Testis (tissue), 2 donors: ENCODE results near the gene UGT1A8.

Experiments
- POLR2A ChIP-seq: fragments of 450-650 bp; IDR thresholded peaks from one replicate; pipeline ENCODE4 v1.6.1; 2017; ENCODE audit warnings: antibody characterized with exemption, mild to moderate bottlenecking, moderate library complexity
- TF ChIP-seq, protein P1 (sequence below), 3 experiments: fragments of 450-650 bp in 2 of 3; fragments of 200-600 bp in 1 of 3; sonication (generic) in 1 of 3; IDR thresholded peaks; one replicate each; pipeline ENCODE4 v1.5.1; 2016 to 2019; ENCODE audit warnings: antibody characterized with exemption in 3 of 3, mild to moderate bottlenecking in 2 of 3, moderate library complexity in 1 of 3

DNA sequence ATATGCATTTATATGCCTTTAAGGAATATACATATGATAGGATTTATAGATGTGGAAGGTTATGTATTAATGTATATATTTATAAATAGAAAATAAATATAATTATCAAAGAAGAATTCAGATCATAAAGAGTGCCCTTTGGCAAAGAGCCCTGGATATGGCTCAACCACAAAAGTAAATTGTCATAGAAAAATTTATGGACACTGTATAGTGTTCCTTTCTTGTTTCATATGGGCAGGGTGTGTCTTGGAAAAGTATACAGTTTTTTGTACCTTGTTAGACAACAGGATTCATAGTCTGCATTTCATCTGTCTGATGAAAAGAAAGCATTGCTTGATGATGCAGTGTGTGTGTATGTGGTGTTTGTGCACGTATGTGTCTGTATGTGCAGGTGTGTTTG is 67.2 kb downstream of the UGT1A8 start:
- TF ChIP-seq, protein P1, sequence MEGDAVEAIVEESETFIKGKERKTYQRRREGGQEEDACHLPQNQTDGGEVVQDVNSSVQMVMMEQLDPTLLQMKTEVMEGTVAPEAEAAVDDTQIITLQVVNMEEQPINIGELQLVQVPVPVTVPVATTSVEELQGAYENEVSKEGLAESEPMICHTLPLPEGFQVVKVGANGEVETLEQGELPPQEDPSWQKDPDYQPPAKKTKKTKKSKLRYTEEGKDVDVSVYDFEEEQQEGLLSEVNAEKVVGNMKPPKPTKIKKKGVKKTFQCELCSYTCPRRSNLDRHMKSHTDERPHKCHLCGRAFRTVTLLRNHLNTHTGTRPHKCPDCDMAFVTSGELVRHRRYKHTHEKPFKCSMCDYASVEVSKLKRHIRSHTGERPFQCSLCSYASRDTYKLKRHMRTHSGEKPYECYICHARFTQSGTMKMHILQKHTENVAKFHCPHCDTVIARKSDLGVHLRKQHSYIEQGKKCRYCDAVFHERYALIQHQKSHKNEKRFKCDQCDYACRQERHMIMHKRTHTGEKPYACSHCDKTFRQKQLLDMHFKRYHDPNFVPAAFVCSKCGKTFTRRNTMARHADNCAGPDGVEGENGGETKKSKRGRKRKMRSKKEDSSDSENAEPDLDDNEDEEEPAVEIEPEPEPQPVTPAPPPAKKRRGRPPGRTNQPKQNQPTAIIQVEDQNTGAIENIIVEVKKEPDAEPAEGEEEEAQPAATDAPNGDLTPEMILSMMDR (IDR thresholded peaks at IDR 0.05): no peak
- no peak for TF ChIP-seq POLR2A
